IMR-90 (cell line): ENCODE measurements around the gene FEV. TPM values are rescaled to one million over a fixed set of nuclear protein-coding genes. Genes with fewer than 3 reads are reported as not detected.

Source experiments
- ATAC-seq: fragments of 200-7000 bp; cut with Tn5 transposase; 2 replicates; pipeline ENCODE4 v1.9.1; 2020; ENCODE audit warnings: low read depth, mild to moderate bottlenecking, moderate library complexity
- BruUV-seq: library from RNA; stranded (reverse); fragments of 400-500 nt; replicated peaks from 2 replicates; lab custom pipeline; 2021; lab: Mats Ljungman, UMichigan
- CTCF ChIA-PET: fragments of 300-600 bp; formaldehyde crosslinking; extraction: SDS; loops from one replicate; lab custom pipeline; 2021; ENCODE audit warnings: antibody characterized with exemption; lab: Yijun Ruan, JAX
- POLR2A ChIA-PET: fragments of 300-600 bp; sonication (Branson Sonifier 250); formaldehyde crosslinking; loops from one replicate; lab custom pipeline; 2022; ENCODE audit warnings: antibody characterized with exemption; ENCODE audit not compliant: unreplicated experiment; lab: Charles Lee
- DNase-seq: peaks from one replicate; pipeline ENCODE4 v3.0.0; 2013
- H2AFZ ChIP-seq: replicated peaks from 2 replicates; pipeline ENCODE3; 2013; ENCODE audit warnings: low read length, mild to moderate bottlenecking; ENCODE audit not compliant: poor library complexity
- H2AK5ac ChIP-seq: 2 replicates; pipeline ENCODE4 v1.6.1; 2013; ENCODE audit warnings: low read depth, low read length, inconsistent platforms
- H2AK9ac ChIP-seq: replicated peaks from 2 replicates; pipeline ENCODE3; 2013; ENCODE audit warnings: mild to moderate bottlenecking, low read depth, low read length, moderate library complexity; ENCODE audit not compliant: poor library complexity
- H2BK120ac ChIP-seq: 2 replicates; pipeline ENCODE4 v1.6.1; 2013; ENCODE audit warnings: low read depth, low read length, inconsistent platforms
- H2BK15ac ChIP-seq: 3 replicates; pipeline ENCODE4 v1.6.1; 2013; ENCODE audit warnings: low read depth, low read length, inconsistent platforms
- H2BK20ac ChIP-seq: 2 replicates; pipeline ENCODE4 v1.6.1; 2013; ENCODE audit warnings: low read depth, mild to moderate bottlenecking, inconsistent platforms, low read length, moderate library complexity
- H2BK5ac ChIP-seq: 2 replicates; pipeline ENCODE4 v1.6.1; 2013; ENCODE audit warnings: mild to moderate bottlenecking, low read depth, low read length, inconsistent platforms; ENCODE audit not compliant: poor library complexity, severe bottlenecking
- H3K14ac ChIP-seq: replicated peaks from 2 replicates; pipeline ENCODE4 v1.6.1; 2013; ENCODE audit warnings: low read depth, low read length, inconsistent platforms
- H3K18ac ChIP-seq: 2 replicates; pipeline ENCODE4 v1.6.1; 2013; ENCODE audit warnings: low read depth, low read length, control low read depth
- H3K23ac ChIP-seq: 2 replicates; pipeline ENCODE4 v1.6.1; 2013; ENCODE audit warnings: low read depth, low read length, inconsistent platforms
- H3K27ac ChIP-seq: 2 replicates; pipeline ENCODE4 v1.5.1; 2013; ENCODE audit warnings: mild to moderate bottlenecking, control low read depth, low read length; ENCODE audit not compliant: insufficient read depth
- H3K27me3 ChIP-seq: 2 replicates; pipeline ENCODE4 v1.6.1; 2013; ENCODE audit warnings: low read length; ENCODE audit not compliant: control insufficient read depth, insufficient read depth
- H3K36me3 ChIP-seq: 2 replicates; pipeline ENCODE4 v1.6.1; 2013; ENCODE audit warnings: low read length, mixed read lengths; ENCODE audit not compliant: control insufficient read depth, insufficient read depth
- H3K4ac ChIP-seq: 2 replicates; pipeline ENCODE4 v1.6.1; 2013; ENCODE audit warnings: low read depth, low read length, inconsistent platforms
- H3K4me1 ChIP-seq: 2 replicates; pipeline ENCODE4 v1.6.1; 2013; ENCODE audit warnings: low read length, mixed read lengths; ENCODE audit not compliant: control insufficient read depth, insufficient read depth
- H3K4me2 ChIP-seq: 2 replicates; pipeline ENCODE4 v1.6.1; 2013; ENCODE audit warnings: low read depth, mild to moderate bottlenecking, control low read depth, low read length, moderate library complexity
- H3K4me3 ChIP-seq: 2 replicates; pipeline ENCODE4 v1.5.1; 2013; ENCODE audit warnings: low read depth, mild to moderate bottlenecking, control low read depth, low read length, moderate library complexity; ENCODE audit not compliant: insufficient read depth
- H3K56ac ChIP-seq: 2 replicates; pipeline ENCODE4 v1.6.1; 2013; ENCODE audit warnings: low read length, inconsistent platforms; ENCODE audit not compliant: insufficient read depth; ENCODE audit errors: extremely low read depth
- H3K79me1 ChIP-seq, 2 experiments: 2 replicates each; pipeline ENCODE4 v1.6.1; 2013; ENCODE audit warnings: low read length in 2 of 2, inconsistent platforms in 1 of 2, low read depth in 1 of 2
- H3K9ac ChIP-seq: 2 replicates; pipeline ENCODE4 v1.6.1; 2013; ENCODE audit warnings: low read depth, low read length, control low read depth
- H3K9me1 ChIP-seq: 2 replicates; pipeline ENCODE4 v1.6.1; 2013; ENCODE audit warnings: low read length, inconsistent platforms; ENCODE audit not compliant: insufficient read depth
- H3K9me3 ChIP-seq: 2 replicates; pipeline ENCODE4 v1.6.1; 2013; ENCODE audit warnings: low read length; ENCODE audit not compliant: control insufficient read depth, insufficient read depth
- H4K20me1 ChIP-seq: 2 replicates; pipeline ENCODE4 v1.6.1; 2013; ENCODE audit warnings: low read length, inconsistent platforms; ENCODE audit not compliant: insufficient read depth
- H4K5ac ChIP-seq: 2 replicates; pipeline ENCODE4 v1.6.1; 2013; ENCODE audit warnings: mild to moderate bottlenecking, low read depth, low read length, control low read depth
- H4K8ac ChIP-seq, 2 experiments: 2 replicates each; pipeline ENCODE4 v1.6.1; 2013; ENCODE audit warnings: low read depth in 2 of 2, low read length in 2 of 2, control low read depth in 1 of 2, inconsistent platforms in 1 of 2
- H4K91ac ChIP-seq: 2 replicates; pipeline ENCODE4 v1.6.1; 2013; ENCODE audit warnings: low read depth, low read length, inconsistent platforms; ENCODE audit not compliant: insufficient read depth
- BHLHE40 ChIP-seq: fragments of 150-350 bp; IDR thresholded peaks from 2 replicates; pipeline ENCODE4 v1.6.1; 2016; ENCODE audit warnings: mild to moderate bottlenecking, low read depth, low read length
- CHD1 ChIP-seq: IDR thresholded peaks from 2 replicates; pipeline ENCODE4 v1.6.1; 2012; ENCODE audit warnings: low read depth, low read length, improper control_type of control experiment
- FOS ChIP-seq: fragments of 150-350 bp; IDR thresholded peaks from 2 replicates; pipeline ENCODE4 v1.6.1; 2016; ENCODE audit warnings: low read depth, low read length
- NFE2L2 ChIP-seq: fragments of 150-350 bp; IDR thresholded peaks from 2 replicates; pipeline ENCODE4 v1.6.1; 2016; ENCODE audit warnings: low read depth, mild to moderate bottlenecking, low read length
- POLR2A ChIP-seq: IDR thresholded peaks from 2 replicates; pipeline ENCODE4 v1.6.1; 2012; ENCODE audit warnings: mild to moderate bottlenecking, low read depth, low read length
- RAD21 ChIP-seq: IDR thresholded peaks from 2 replicates; pipeline ENCODE4 v1.6.1; 2012; ENCODE audit warnings: low read length, improper control_type of control experiment
- RCOR1 ChIP-seq: IDR thresholded peaks from 2 replicates; pipeline ENCODE4 v1.6.1; 2012; ENCODE audit warnings: mild to moderate bottlenecking, low read length, improper control_type of control experiment; ENCODE audit not compliant: insufficient replicate concordance
- SMC3 ChIP-seq: fragments of 150-350 bp; IDR thresholded peaks from 2 replicates; pipeline ENCODE4 v1.6.1; 2016; ENCODE audit warnings: low read depth, mild to moderate bottlenecking, antibody characterized with exemption, low read length, moderate library complexity
- WGBS, 2 experiments: methylation state at CpG; one replicate each; pipeline versions ENCODE4 v1.1.5 to v1.1.7; 2013; ENCODE audit warnings: missing lambda C conversion rate in 2 of 2; ENCODE audit not compliant: insufficient read length in 1 of 2; ENCODE audit errors: extremely low coverage in 2 of 2; 5-methylcytosine and 5-hydroxymethylcytosine counted together
- dilution Hi-C: fragments of 300-500 bp; cut with HindIII; formaldehyde crosslinking; loops from one replicate; pipeline ENCODE4 v1.14.3; 2018; ENCODE audit warnings: low sequenced_read_pairs; ENCODE audit not compliant: unreplicated experiment
- in situ Hi-C: fragments of 300-500 bp; cut with MboI; formaldehyde crosslinking; loops from 3 replicates; pipeline ENCODE4 v1.14.3; 2019; ENCODE audit warnings: low sequenced_read_pairs, inconsistent platforms, mixed read lengths
- intact Hi-C: fragments of 100-400 bp; cut with micrococcal nuclease; formaldehyde crosslinking; loops from 2 replicates; pipeline ENCODE4 v1.10.0; 2022
- polyA plus RNA-seq, 3 experiments: library from polyadenylated mRNA; depleted of rRNA; stranded (reverse); fragments of >200 nt; gene quantifications; 2 replicates each; pipeline ENCODE4 v1.2.3, GENCODE V29; 2012; ENCODE audit warnings: low replicate concordance in 1 of 3
- total RNA-seq: library from RNA; depleted of rRNA; stranded (reverse); fragments of >200 nt; gene quantifications from 2 replicates; pipeline ENCODE4 v1.2.3, GENCODE V29; 2012
- TF ChIP-seq, protein P1 (sequence below): fragments of 150-350 bp; IDR thresholded peaks from 2 replicates; pipeline ENCODE4 v1.6.1; 2017; ENCODE audit warnings: mild to moderate bottlenecking, antibody characterized with exemption, low read length, low read depth

FEV gene
- total and polyA plus RNA-seq, 2 of the 4 experiments (the other 2 are of a cell fraction): not detected

DNA sequence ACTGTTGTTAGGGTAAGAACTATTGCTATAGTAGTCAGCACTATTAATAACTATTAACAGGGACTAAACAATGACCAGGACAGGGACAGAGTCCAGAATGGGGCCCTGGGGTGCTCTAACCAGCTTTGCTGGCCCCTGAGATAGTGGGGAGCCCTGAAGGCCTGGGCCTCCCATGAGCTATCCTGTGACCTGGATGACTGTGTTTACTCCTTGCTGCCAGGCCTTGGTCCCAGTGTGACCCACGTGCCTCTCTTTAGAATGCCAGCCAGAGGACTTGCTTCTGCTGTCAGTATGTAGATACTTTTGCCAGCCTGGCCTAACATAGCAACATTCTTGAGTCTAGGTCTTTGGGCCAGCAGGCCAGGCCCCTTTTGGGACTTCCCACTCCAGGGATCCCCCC, 14.1 kb downstream of the FEV start:
- no peak overlapping the region for H2AK5ac ChIP-seq
- H3K4me2 ChIP-seq: no peak overlapping the region
- ATAC-seq: no peak
- TF ChIP-seq BHLHE40: no peak
- no peak for TF ChIP-seq SMC3
- no peak for TF ChIP-seq NFE2L2
- TF ChIP-seq RCOR1: no peak
- TF ChIP-seq FOS: no peak
- TF ChIP-seq, protein P1, sequence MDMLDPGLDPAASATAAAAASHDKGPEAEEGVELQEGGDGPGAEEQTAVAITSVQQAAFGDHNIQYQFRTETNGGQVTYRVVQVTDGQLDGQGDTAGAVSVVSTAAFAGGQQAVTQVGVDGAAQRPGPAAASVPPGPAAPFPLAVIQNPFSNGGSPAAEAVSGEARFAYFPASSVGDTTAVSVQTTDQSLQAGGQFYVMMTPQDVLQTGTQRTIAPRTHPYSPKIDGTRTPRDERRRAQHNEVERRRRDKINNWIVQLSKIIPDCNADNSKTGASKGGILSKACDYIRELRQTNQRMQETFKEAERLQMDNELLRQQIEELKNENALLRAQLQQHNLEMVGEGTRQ: no peak
- TF ChIP-seq CHD1: no peak
- no peak for TF ChIP-seq RAD21
- TF ChIP-seq POLR2A: no peak
- H3K56ac ChIP-seq: no peak overlapping the region
- H4K8ac ChIP-seq: no peak overlapping the region
- peaks cover 36% of the 10 kb centered on the region for H3K27me3 ChIP-seq
- no peak overlapping the region for H3K23ac ChIP-seq
- no peaks in the 10 kb centered on the region for H3K9me3 ChIP-seq
- no peak overlapping the region for H3K4me3 ChIP-seq
- no peak overlapping the region for H4K91ac ChIP-seq
- no peak overlapping the region for H2BK5ac ChIP-seq
- H3K18ac ChIP-seq: no peak overlapping the region
- H2BK120ac ChIP-seq: no peak overlapping the region
- no peak overlapping the region for H3K14ac ChIP-seq
- in situ Hi-C loops (no loop called here), dilution Hi-C loops (no loop called here), intact Hi-C loops (no loop called here)
- H4K5ac ChIP-seq: no peak overlapping the region
- ChIA-PET POLR2A (no interaction called here), CTCF (no interaction called here)
- H2BK20ac ChIP-seq: no peak overlapping the region
- H3K79me1 ChIP-seq: no peaks in the 10 kb centered on the region
- no TSS peak for BruUV-seq
- no peaks in the 10 kb centered on the region for H3K9me1 ChIP-seq
- no peak overlapping the region for H3K27ac ChIP-seq
- H2AFZ ChIP-seq: no peak overlapping the region
- no peak overlapping the region for H2AK9ac ChIP-seq
- no peaks in the 10 kb centered on the region for H3K4me1 ChIP-seq
- DNase-seq: no peak
- H3K9ac ChIP-seq: no peak overlapping the region
- no peak overlapping the region for H2BK15ac ChIP-seq
- no peak overlapping the region for H3K4ac ChIP-seq
- H4K20me1 ChIP-seq: no peaks in the 10 kb centered on the region
- no CpG with 5 or more reads among the region's 1 CpG for WGBS, 2 experiments
- H3K36me3 ChIP-seq: no peaks in the 10 kb centered on the region
